HG02970 (cell line): ENCODE data around the gene ASB14.
"Not testable (repeated sequence)": the region's sequence is repeated elsewhere in the genome, so short reads cannot be mapped to it uniquely, and the experiment has no call there.

Experiments
- ATAC-seq: cut with Tn5 transposase; IDR thresholded peaks from one replicate; pipeline ENCODE4 v1.9.1; 2021; ENCODE audit warnings: mild to moderate bottlenecking, moderate library complexity, moderate number of reproducible peaks; ENCODE audit not compliant: unreplicated experiment, low FRiP score

The ASB14 gene

DNA sequence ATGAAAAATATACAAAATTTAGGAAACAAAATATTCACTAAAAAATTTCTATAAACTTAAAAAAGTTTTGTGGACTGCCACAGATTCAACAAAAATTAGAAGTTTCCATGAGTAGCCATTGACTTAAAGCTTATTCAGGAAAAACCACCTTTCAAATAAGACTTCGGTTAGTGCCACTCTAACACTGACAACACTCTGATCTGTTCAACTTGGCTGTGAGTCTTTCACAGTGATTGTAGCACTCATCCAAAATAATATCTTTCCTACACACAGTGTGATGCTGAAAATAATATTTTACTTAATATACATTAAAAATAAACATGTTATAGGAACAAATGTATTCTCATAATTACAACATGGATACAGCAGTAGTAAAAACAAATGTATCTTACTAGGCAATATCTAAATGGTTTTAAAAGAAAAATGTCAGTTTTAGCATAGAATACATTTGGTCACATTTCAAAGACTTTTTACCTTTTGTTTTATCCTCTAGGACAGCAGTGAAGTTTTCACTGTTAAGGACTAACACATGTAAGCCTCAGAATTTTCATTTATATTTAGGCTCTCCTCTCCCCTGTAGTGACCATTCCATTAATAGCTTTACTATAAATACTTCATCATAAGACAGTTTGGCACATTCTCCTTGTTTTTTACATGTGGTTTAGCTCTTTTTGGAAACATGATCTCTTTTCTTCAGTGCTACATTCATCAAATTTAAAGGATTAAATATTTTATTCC is at the start of gene ASB14:
Gene ASB14, minus strand, starts transcription at position 527 of the 738 bp plus-strand sequence. CDS start 652 bp downstream, outside the sequence.
- ATAC-seq = no peak

DNA sequence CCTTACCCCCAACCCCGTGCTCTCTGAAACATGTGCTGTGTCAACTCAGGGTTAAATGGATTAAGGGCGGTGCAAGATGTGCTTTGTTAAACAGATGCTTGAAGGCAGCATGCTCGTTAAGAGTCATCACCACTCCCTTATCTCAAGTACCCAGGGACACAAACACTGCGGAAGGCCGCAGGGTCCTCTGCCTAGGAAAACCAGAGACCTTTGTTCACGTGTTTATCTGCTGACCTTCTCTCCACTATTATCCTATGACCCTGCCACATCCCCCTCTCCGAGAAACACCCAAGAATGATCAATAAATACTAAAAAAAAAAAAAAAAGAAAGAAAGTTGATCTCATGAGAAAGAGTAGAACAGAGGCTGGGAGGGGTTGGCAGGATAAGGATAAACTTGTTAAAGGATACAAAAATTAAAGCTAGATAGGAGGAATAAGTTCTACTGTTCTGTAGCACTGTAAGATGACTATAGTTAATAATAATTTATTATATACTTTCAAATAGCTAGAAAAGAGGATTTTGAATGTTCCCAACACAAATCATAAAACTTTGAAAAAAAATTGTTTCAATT is 46.7 kb upstream of the ASB14 start:
- ATAC-seq = not testable (repeated sequence)

DNA sequence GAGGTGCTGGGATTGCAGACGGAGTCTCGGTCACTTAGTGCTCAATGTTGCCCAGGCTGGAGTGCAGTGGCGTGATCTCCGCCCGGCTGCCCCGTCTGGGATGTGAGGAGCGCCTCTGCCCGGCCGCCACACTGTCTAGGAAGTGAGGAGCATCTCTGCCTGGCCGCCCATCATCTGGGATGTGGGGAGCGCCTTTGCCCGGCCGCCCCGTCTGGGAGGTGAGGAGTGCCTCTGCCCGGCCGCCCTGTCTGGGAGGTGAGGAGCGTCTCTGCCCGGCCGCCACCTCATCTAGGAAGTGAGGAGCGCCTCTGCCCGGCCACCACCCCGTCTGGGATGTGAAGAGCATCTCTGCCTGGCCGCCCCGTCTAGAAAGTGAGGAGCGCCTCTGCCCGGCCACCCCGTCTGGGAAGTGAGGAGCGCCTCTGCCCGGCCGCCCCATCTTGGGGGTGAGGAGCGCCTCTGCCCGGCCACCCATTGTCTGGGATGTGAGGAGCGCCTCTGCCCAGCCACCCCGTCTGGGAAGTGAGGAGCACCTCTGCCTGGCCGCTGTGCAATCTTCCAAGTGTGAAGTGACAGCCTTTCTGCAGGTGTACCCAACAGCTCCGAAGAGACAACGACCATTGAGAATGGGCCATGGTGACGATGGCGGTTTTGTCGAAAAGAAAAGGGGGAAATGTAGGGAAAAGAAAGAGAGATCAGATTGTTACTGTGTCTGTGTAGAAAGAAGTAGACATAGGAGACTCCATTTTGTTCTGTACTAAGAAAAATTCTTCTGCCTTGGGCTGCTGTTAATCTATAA is 46.0 kb upstream of the ASB14 start:
- ATAC-seq = not testable (repeated sequence)

DNA sequence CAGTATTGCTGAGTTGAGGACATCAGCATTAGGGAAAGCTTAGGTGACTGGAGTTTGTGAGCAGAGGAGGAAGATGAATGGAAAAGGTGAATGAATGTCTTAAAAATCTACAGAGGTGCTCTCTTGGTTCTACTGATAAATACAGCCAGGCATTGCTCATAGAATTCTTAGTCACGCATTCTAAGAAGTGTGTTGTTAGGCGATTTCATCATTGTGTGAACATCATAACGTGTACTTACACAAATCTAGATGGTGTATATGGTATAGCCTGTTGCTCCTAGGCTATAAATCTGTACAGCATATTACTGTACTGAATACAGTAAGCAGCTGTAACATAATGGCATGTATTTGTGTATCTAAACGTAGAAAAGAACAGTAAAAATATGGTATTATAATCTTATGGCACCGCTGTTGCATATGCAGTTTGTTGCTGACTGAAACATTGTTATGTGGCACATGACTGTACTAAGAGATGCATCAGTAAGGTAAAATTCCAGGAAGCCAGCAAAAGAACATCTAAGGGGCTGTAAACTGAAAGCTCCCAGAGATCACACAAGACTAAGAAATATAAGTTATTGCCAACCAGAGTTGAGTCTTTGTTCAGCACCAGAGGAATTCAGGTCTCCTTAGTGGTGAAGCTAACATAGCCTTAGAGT is 42.9 kb upstream of the ASB14 start:
- ATAC-seq = no peak

DNA sequence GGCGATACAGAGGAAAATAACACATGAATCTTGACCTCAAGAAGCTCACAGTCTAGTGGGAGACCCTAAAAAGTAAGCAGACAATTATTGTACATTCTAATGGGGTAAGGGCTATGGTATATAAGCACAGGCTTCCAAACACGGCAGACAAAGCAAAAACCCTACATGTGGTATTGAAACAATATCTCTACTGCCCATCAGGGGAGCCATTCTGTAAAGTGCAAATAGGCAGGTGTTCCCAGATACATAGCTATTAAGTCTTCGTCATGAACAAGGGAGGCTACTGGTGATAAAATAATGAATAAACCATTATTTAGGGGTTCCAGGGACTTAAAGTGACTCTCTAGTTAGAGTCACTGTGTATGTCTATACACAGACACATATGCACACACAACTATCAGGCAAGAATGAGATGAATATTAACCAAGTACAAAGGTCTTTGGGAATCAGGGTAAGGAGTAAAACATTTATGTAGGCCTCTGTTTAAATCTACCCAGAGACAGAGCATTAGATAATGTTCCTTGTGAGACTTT is 38.7 kb upstream of the ASB14 start:
- no peak for ATAC-seq

DNA sequence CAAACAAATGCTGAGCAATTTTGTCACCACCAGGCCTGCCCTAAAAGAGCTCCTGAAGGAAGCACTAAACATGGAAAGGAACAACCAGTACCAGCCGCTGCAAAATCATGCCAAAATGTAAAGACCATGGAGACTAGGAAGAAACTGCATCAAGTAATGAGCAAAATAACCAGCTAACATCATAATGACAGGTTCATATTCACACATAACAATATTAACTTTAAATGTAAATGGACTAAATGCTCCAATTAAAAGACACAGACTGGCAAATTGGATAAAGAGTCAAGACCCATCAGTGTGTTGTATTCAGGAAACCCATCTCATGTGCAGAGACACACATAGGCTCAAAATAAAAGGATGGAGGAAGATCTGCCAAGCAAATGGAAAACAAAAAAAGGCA is 34.0 kb upstream of the ASB14 start:
- ATAC-seq = not testable (repeated sequence)

DNA sequence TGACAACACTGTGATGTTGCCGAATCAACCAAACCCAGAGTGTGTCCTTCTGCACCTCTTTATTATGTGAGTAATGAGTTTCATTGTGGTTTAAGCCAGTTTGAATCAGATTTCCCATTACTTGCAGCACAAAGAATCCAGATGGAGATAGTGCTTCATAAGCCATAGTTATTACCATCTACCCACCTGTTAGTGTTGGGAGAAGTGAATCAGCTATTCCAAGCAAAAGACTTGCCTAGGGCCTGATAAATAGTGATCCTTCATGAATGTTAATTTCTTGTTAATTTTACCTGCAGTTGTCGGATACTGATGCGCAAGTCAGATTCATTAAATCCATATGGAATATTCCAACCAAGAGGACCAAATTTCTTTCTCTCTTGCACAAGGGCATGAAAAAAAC is 21.7 kb upstream of the ASB14 start:
- no peak for ATAC-seq

DNA sequence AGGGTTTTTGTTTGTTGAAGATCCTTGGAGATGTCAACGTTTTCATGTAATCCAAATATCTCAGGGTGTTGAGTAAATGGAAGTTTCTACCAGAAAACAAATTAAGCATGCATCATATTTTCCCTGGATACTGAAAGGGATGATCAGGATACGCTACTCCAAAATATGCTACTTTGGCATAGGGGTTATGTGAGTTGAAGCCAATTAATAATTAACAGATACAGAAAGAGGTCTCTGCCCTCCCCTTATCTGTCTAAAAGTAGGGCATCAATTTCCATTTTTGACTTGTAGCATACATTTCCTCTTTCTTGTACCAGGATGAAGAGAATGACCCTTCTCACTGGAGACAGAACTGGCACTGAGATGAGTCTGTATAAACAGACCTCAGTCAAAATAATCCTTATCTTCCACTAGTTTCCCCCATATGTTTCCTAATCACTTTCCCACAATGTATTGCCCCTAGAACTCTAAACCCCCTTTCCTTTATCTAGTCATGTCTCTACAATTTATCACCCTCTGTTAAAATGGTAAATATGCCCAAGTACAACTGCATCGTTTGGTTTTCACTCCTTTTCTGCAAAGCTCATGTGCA is 17.4 kb upstream of the ASB14 start:
- ATAC-seq = no peak

DNA sequence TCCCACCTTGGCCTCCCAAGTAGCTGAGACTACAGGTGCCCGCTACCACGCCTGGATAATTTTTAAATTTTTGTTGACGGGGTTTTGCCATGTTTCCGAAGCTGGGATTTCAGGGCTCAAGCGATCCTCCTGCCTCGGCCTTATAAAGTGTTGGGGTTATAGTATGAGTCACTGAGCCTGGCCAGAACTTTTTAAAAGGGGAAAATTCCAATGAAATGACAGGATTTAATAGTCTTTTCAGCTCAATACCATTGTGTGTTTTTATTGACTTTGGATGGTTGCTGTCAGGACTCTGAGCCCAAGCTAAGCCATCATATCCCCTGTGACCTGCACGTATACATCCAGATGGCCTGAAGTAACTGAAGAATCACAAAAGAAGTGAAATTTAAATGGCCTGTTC is 11.0 kb upstream of the ASB14 start:
- not testable (repeated sequence) for ATAC-seq

DNA sequence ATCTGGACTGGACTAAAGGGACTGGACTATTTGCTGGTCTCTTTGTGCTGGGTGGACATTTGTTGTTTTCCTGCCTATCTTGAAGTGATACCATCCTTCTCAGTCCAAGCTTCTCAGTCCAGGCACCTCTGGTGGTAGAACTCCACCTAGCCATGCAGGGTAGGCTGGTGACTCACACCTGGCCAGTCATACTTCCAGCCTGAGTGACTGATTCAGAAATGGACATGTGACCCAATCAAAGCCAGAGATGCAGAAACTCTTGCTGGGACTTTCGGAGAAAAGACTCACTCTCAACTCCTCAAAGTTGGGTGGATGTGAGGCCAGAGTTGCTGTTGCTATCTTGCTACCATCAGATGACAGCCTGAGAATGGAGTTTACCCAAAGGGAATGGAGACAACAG is 5.6 kb upstream of the ASB14 start:
- no peak for ATAC-seq

DNA sequence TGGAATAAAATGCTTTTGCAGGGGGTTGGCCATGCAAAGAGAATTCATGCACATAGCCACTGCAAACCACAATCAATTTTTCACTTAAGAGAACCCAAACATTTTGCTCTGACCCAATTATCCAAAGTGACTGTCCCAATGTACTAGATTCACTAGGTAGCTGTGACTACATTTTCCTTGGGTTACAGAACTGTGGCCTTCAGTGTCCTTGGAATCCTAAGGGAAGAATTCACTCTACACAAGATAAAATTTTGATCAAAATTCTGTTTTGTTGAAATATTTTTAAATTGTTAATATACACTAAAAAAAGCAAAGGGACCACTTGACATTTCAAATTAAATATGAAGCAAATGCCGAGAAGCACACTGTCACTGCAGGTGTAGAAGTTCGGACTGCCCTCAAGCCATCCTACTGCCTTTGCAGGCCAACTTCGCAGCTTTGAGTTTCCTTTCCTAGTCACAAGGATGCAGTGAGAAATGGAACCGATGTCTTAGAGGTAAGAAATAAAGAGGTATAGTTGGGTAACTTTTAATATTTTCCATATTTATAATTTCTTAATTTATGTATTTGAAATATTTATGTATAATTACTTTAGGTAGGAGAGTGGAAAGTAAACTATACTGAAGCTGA is 527 bp upstream of the ASB14 start:
- no peak for ATAC-seq

DNA sequence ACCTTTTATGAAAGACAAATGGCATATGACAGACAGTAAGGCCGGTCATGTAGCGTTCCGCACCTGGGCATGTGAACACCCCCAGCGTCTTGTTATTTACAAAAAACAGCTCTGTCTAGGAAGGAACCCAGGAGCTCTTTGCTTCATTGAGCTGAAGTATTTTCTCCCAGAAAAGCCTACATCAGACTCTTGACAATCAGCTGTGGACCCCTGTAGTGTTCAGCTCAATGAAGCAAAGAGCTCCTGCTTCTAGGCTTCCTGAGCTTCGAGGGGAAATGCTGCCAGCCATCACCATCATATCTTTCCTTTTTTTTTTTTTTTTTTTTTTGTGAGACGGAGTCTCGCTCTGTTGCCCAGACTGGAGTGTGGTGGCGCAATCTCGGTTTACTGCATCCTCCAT is 4.1 kb downstream of the ASB14 start:
- ATAC-seq = no peak

DNA sequence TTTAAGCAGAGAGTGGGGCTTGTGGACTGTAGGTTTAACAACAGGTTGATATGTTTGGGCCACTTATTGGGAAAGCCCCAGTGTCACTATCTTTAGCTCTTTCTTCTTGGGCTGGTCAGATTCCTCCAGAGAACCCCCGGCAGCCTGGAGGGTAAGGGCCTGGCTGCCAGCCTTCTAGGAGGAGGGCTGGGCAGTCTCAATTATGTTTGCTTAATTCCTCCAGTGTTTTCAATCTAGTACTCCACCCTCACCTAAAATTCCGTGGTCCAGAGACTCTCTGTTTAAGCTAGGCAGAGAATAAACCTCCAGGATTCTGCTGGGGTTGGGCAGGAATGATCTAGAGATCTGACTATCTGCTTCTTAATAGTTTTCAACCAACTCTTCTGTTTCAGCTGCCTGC is 5.3 kb downstream of the ASB14 start:
- ATAC-seq = no peak

DNA sequence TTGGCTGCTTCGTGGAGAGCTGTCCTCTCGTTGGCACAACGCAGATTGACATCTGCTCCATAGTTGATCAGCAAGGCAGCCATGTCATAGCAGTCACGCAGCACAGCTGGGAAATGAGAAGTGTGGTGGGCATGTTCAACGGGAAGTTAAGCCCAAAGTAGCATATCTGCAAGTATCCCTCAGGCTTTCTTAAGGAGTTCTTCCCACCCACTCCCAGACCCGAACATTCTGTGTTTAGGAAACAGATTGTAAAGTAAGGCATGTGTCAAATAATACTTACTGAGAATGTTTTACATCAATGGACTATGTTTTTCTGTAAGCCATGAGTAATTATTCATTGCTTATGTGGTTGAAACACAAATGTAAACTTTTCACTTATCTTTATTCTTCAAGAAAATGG is 9.2 kb downstream of the ASB14 start:
- no peak for ATAC-seq

DNA sequence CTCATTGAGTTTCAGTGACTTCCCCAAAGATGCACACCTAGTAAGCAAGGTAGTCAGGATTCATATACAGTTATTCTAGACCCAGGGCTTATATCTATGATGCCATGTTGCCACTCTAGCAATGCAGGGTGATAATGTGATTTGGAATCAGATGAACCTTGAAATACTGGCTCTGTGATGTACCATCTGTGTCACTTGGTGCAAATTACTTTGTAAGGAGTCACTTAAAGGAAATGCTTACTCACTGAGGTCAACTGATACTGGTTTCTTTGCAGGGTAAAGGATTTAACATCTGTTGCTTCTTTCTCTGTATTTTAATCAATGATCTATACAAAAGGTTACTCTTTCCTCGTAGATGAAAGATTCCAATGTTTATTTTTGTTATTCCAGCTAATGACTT is 10.8 kb downstream of the ASB14 start:
- no peak for ATAC-seq

DNA sequence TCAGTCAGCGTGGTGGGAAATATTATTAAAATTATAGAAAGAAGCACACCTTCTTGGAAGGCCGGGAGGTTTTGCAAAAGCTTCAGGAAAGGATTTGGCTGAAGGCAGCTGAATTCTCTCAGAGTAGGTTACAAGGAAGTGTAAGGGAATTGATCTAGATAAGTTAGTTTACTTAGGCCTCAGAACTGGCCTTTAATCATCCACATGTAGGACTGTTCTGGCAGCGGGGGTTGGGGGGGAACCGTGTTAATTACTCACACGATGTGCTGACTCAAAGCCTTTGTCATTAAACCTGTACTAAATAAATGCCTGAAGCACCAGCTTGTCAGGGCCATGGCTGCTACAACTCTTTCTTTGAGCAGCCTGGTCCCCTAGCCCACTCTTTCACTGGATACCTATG is 12.8 kb downstream of the ASB14 start:
- ATAC-seq = no peak

DNA sequence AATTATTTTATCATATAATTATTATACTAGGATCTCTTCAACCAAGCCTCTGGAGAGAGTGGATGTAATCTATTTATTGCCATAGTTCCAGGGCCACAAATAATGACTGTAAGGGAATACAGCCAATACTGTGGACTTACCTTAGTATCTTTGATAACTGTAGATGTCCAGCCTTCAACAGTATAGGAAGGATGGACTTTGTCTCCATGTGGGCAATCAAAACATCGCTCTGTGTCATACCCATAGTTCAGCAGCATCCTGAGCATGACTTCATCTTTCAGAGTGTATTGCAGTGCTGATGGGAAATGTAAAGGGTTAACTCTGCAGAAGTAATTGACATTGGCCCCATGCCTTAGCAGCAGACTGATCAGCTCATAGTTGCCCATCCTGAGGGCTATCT is 14.2 kb downstream of the ASB14 start:
- no peak for ATAC-seq

DNA sequence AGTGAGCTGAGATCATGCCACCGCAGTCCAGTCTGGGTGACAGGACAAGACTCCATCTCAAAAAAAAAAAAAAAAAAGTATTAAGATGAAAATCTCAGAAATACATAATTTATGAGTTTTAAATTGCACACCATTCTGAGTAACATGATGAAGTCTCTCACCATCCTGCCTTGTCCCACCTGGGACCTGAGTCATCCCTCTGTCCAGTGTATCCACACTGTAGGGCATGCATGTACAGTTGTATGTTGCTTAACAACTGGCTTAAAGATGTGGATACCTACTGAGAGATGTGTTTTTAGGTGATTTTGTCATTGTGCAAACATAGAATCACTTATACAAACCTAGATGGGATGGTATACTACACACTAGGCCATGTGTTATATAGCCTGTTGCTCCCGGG is 17.1 kb downstream of the ASB14 start:
- no peak for ATAC-seq

DNA sequence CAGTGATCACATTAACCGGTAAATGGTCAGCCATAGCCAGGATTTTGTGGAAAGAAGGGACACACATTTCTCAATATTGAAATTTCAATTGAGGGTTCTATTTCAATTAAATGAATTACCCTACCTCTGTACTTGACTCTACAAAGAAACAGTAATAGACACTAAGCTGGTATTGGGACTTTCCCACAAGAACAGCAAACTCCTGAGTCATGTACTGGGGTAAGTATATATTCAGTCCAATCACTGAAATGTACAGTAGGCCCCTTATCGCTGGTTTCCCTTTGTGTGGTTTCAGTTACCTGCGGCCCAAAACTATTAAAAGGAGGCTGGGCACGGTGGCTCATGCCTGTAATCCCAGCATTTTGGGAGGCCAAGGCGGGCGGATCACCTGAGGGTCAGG is 17.6 kb downstream of the ASB14 start:
- no peak for ATAC-seq

DNA sequence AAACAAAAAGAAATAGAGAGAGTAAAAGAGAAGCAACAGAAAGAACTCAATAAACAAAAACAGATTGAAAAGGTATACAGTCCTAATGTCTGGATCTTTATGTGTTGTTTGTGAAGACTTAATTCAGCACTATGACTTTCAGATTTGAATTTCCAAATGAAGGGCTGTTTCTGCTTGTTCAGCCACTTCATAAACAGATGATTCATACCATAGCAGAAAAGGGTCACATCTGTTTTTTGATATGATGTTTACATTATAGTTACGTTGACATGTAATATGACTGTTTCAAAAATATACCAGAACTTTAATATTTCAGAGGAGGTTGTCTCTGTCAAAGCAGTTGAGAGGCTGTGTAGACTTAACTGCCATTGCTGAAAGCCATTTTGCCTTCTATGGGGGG is 24.1 kb downstream of the ASB14 start:
- no peak for ATAC-seq
